NCI-H2171 (cell line): ENCODE measurements around the gene RHOH.

ENCODE experiments used
- DNase-seq: peaks from one replicate; lab custom pipeline; 2025; lab: John Stamatoyannopoulos, UW

The RHOH gene

DNA sequence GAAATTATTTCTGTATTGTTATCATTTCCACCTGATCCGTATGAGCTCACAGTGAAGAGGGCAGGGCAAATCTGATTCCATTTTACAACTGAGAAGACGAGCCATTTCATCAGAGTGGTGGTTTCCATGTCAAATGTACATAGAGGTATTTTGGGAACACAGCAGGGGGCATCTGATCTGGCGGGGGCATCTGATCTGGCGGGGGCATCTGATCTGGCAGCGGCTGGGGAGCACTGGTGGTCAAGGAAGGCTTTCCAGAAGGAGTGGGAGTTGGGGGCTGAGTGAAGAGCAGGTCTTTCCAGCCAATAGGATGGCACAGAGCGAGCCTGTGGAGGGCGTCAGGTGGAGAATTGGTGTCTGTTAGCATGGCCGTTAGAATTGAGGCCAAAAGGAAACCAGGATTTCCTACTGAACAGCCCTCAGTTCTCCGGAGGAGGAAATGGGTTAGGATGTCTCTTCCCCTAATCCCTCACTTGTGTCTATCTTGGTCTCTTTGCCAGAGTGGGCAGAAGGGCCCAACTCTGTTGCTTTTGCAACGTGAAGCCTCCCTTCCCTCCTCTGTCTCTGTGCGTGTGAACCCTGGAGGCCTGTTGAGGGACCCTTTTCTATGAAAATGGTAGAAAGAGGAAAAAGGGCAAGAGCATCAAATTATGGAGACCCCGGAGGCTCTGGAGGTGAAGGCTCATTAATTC is 41.3 kb downstream of the RHOH start:
- DNase-seq, result no peak

DNA sequence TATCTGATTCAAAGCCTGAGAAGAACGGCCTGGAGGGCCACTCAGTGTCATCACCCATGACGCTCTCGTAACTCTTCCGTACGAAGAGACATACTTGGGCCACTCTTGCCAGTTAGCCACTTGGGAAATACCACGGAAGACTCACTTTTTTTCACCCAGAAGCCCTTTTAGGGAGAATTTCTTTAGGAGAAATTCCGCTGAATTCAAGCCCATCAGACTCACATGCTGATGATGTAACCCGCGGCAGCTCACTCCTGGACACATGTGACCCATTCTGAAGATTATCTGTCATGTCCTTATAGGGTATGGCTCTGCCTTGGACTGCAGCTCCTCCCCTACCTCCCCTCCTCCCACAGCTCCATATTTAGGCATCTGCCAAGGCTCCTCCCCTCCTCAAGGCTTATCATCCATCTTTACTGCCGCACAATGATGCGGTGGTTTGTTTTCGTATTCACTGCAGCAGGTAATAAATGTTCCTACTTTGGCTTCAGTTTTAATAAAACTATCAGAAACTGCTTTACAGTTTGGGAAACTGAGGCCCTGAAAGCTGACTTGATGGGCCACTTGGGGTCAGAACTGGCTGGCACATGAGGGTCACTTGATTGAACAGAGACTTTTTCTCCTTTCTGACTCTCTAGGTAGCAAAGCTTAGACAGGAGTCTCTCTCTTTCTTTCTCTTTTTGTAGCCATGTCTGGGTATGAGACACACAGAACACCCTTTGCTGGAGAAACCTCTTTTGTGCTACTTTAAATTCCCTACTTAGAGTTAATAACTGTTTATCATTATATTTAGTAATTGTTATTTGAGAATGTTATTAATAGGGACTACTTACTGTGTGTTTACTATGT is 42.1 kb downstream of the RHOH start:
- no peak for DNase-seq

DNA sequence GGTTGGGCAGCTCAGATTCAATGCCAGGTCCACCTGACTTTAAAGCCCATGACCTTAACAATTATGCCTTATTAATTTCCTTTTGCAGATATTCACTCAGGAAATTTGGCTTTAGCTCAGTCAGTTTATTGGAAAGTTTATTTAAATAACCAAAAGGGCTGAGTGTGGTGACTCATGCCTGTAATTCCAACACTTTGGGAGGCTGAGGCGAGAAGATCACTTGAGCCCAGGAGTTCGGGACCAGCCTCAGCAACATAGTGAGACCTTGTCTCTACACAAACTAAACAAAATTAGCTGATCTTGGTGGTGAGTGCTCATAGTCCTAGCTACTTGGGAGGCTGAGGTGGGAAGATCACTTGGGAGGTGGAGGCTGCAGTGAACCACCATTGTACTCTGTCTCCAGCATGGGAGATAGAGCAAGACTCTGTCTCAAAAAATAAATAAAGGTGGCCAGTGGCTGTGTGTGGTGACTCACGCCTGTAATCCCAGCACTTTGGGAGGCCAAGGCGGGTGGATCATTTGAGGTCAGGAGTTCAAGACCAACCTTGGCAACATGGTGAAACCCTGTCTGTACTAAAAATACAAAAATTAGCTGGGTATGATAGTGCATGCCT is 43.3 kb downstream of the RHOH start:
- DNase-seq, result no peak

DNA sequence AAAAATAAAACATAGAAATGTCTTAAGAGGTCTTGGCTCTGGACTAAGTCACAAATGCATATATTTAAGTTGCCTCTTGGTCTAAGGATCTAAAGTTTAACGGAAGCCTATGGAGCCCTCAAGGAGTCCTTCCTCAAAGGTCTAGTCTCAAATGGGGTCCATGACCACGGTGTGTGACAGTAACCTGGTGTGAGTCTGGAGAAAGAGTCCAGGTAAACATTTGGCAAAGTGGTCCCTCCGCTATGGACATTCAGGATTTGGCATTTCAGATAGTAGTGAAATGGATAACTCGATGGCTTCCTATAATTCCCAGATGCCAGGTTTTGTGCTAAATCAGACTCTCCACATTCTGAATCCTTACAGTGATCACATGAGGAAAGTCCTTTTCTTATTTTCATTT is 44.2 kb downstream of the RHOH start:
- no peak for DNase-seq

DNA sequence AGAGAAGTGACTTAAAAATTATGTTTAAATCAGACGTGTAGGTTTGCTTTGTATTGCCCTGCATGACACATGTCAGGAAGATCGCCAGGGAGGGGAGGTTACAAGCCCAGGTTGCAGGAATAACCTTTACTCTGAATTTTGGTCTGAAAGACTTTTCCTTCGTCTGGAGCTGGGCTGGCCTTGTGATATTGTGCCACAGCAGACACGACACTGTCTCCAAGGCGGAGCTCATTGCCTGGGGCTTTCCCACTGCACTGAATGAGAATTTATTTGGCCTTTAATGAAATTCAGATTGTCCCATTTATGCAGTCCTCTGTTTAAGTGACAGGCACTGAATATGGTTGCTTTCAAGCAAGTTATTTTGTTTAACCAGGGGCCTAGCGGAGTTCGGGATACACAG is 45.1 kb downstream of the RHOH start:
- DNase-seq, result no peak

DNA sequence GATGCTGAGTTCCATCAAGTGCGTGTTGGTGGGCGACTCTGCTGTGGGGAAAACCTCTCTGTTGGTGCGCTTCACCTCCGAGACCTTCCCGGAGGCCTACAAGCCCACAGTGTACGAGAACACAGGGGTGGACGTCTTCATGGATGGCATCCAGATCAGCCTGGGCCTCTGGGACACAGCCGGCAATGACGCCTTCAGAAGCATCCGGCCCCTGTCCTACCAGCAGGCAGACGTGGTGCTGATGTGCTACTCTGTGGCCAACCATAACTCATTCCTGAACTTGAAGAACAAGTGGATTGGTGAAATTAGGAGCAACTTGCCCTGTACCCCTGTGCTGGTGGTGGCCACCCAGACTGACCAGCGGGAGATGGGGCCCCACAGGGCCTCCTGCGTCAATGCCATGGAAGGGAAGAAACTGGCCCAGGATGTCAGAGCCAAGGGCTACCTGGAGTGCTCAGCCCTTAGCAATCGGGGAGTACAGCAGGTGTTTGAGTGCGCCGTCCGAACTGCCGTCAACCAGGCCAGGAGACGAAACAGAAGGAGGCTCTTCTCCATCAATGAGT is 46.6 kb downstream of the RHOH start:
- no peak for DNase-seq

DNA sequence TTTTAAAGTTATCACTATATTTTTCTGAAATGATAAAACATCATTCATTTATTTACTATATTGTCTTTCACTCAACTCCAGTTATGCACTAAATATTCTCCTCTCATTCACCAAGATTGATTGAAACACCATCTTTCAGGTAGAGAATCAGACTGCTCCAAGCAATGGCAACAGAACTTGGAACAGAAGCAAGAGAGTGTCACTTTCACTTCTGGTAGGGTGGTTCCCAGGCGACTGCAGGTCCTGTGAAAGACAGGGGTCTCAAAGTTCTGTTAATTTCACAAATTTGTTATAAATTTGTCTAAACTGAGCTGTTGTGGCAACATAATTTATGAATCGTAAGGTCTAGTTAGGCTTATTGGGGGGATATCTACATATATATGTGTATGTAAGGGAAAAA is 47.8 kb downstream of the RHOH start:
- no peak for DNase-seq

DNA sequence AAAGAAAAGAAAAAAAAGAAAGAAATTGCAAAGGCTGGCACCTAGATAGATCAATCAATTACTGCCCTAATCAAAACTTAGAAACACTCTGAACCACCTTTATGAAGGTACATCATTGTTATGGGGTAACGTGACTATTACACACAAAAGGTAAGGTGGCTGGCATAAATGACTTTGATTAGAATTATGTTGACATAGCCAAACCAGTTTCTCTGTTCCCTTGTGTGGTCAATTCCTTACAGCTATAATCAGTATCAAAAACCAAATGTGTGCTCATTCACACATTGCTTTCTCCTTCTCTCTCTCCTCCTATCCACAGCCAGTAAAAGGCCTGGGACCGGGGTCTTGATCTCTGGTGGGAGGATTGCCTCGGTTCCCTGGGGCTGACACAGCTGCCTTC is 48.7 kb downstream of the RHOH start:
- no peak for DNase-seq

GRCh38 chr4:40246011-40246900 is 49.4 kb downstream of the RHOH start:
- DNase-seq, result no peak

GRCh38 chr4:40246938-40247337 is 50.1 kb downstream of the RHOH start:
- no peak for DNase-seq

DNA sequence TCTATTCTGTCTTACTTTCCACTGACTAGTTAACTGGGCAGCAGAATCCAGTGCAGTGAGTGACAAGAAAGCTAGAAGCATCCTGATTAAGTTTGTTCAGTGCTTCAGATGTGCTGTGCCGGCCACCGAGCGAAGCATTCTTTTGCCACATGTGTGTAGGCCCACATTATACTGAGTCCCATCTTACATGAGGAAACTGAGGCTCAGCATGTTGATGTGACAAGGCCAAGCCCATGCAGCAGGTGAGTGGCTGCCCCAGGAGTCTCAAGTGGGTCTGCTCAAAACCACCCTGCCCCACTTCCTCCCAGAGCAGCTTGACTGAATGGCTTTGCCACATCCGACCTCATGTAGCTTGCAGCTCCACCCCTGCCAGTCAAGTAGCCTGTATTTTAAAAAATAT is 50.5 kb downstream of the RHOH start:
- DNase-seq, result no peak

GRCh38 chr4:40251366-40251765 is 54.5 kb downstream of the RHOH start:
- no peak for DNase-seq

- no peak for DNase-seq
Observed at GRCh38 chr4:40253906-40254305, 57.1 kb downstream of the RHOH start.

DNA sequence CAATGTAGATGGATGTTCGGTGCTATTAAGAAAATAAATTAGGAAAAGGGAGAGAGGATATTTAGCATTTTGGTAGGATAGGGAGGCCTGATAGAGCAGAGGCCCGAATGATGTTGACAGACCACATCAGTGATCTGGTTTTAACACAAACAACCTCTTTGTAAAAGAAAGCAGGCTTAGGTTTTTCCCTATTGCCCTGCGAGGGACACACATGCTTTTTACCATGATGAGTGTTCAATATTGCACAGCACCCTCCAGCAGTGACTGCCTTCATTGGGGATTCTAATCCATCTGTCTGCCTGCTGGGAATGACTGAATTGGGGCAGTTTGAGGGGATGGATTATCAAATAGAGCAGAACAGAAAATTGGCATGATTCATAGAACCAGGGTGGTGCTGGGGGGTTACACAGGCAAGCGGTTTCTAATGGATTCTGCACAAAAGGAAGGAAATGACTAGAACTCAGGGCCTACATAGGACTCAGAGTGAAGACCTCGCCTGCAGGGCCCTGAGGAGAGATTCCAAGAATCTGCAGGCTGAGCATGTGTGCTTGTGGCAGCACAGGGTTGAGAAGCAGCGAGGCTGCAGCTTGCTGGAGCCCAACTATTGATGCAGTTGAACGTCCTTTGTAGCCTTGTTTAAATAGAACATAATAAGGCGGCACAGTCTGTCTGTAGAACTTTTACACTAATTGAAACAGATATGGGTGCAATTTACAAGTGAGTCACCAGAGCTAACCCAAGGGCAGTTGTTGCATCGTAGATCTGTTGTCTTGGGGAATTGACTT is 58.0 kb downstream of the RHOH start:
- no peak for DNase-seq

- no peak for DNase-seq
Observed at GRCh38 chr4:40255393-40256281, 58.8 kb downstream of the RHOH start.

GRCh38 chr4:40256329-40256728 is 59.5 kb downstream of the RHOH start:
- DNase-seq, result peak; percentile 51

DNA sequence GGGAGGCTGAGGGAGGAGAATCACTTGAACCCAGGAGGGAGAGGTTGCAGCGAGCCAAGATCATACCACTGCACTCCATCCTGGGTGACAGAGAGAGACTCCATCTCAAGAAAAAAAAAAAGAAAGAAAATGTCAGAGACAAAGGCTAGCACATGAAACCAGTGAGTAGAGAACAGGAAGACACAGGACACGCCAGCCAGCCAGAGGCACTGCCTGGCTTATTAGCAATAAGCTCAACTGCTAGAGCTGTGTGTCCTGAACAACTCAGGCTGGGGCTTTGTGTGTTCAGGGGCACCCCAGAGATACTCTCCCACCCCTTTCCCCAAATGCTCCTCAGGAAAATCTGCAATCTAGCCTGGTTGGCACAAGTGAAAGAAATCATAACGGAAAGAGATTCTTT is 60.0 kb downstream of the RHOH start:
- DNase-seq, result no peak

GRCh38 chr4:40258627-40259026 is 61.8 kb downstream of the RHOH start:
- no peak for DNase-seq

GRCh38 chr4:40261231-40262076 is 64.6 kb downstream of the RHOH start:
- DNase-seq, result no peak
